Panc1 (cell line): ENCODE data around the gene ERICH4. TPM values are rescaled to one million over a fixed set of nuclear protein-coding genes. Genes with fewer than 3 reads are reported as not detected.

Experiments
- ATAC-seq: fragments of 200-7000 bp; cut with Tn5 transposase; 2 replicates; pipeline ENCODE4 v1.9.1; 2020; ENCODE audit warnings: mild to moderate bottlenecking, moderate library complexity
- BruUV-seq: library from RNA; stranded (reverse); fragments of 400-500 nt; replicated peaks from 2 replicates; lab custom pipeline; 2021; lab: Mats Ljungman, UMichigan
- CTCF ChIA-PET: fragments of 300-600 bp; sonication (Branson Sonifier 250); formaldehyde crosslinking; loops from one replicate; lab custom pipeline; 2022; ENCODE audit warnings: antibody characterized with exemption; lab: Charles Lee
- POLR2A ChIA-PET: fragments of 300-600 bp; sonication (Branson Sonifier 250); formaldehyde crosslinking; loops from one replicate; lab custom pipeline; 2022; ENCODE audit warnings: antibody characterized with exemption; lab: Charles Lee
- DNase-seq: peaks from one replicate; pipeline ENCODE4 v3.0.0-alpha.2; 2010; ENCODE audit warnings: low read depth, low spot score
- H3K27ac ChIP-seq: 2 replicates; pipeline ENCODE4 v1.5.1; 2011; ENCODE audit warnings: mild to moderate bottlenecking, low read length, inconsistent platforms
- H3K27me3 ChIP-seq: fragments of 200-500 bp; sonication (Bioruptor generic); 2 replicates; pipeline ENCODE4 v1.6.0; 2014; ENCODE audit warnings: low read length, inconsistent platforms; ENCODE audit not compliant: control insufficient read depth, insufficient read depth
- H3K36me3 ChIP-seq: fragments of 200-500 bp; sonication (Bioruptor generic); 2 replicates; pipeline ENCODE4 v1.5.1; 2014; ENCODE audit warnings: inconsistent platforms, mild to moderate bottlenecking, low read length, moderate library complexity; ENCODE audit not compliant: control insufficient read depth, insufficient read depth
- H3K4me1 ChIP-seq: 2 replicates; pipeline ENCODE4 v1.5.1; 2011; ENCODE audit warnings: inconsistent platforms, mild to moderate bottlenecking, low read length, moderate library complexity; ENCODE audit not compliant: control insufficient read depth, insufficient read depth
- H3K4me3 ChIP-seq, 2 experiments: 2 replicates each; pipeline ENCODE4 v1.5.1; 2011 to 2012; ENCODE audit warnings: low read depth in 2 of 2, low read length in 2 of 2, mild to moderate bottlenecking in 2 of 2, inconsistent platforms in 1 of 2, moderate library complexity in 1 of 2
- H3K9me3 ChIP-seq: fragments of 200-500 bp; sonication (Bioruptor generic); 2 replicates; pipeline ENCODE4 v1.5.1; 2014; ENCODE audit warnings: low read depth, mild to moderate bottlenecking, inconsistent platforms, low read length, moderate library complexity; ENCODE audit not compliant: control insufficient read depth, insufficient read depth
- CTCF ChIP-seq: fragments of 450-650 bp; IDR thresholded peaks from 2 replicates; pipeline ENCODE4 v1.5.1; 2017; ENCODE audit warnings: mild to moderate bottlenecking
- POLR2AphosphoS5 ChIP-seq: IDR thresholded peaks from 2 replicates; pipeline ENCODE4 v1.6.1; 2012; ENCODE audit warnings: mild to moderate bottlenecking, low read depth, low read length, moderate library complexity
- REST ChIP-seq, 2 experiments: IDR thresholded peaks; 2 replicates each; pipeline ENCODE4 v1.6.1; 2011 to 2012; ENCODE audit warnings: low read depth in 2 of 2, control low read depth in 1 of 2, low read length in 1 of 2, mild to moderate bottlenecking in 1 of 2, moderate library complexity in 1 of 2; ENCODE audit not compliant: insufficient read depth in 1 of 2
- SIN3A ChIP-seq: IDR thresholded peaks from 2 replicates; pipeline ENCODE4 v1.6.1; 2012; ENCODE audit warnings: low read depth, mild to moderate bottlenecking, low read length, moderate library complexity, borderline replicate concordance; ENCODE audit not compliant: insufficient read depth
- TCF7L2 ChIP-seq: IDR thresholded peaks from 2 replicates; pipeline ENCODE4 v1.6.1; 2011; ENCODE audit warnings: mild to moderate bottlenecking, low read depth, low read length, inconsistent platforms
- in situ Hi-C: cut with HindIII; loops from 2 replicates; pipeline ENCODE4 v1.10.0; 2016; ENCODE audit warnings: low sequenced_read_pairs, low pct_unique_long_range_greater_than_20kb
- intact Hi-C: fragments of 100-400 bp; cut with micrococcal nuclease; formaldehyde crosslinking; loops from one replicate; pipeline ENCODE4 v1.10.0; 2022; ENCODE audit not compliant: unreplicated experiment
- total RNA-seq: library from RNA; stranded (reverse); gene quantifications from one replicate; pipeline ENCODE4 v1.2.1, GENCODE V29; 2021; ENCODE audit not compliant: unreplicated experiment

ERICH4 gene
- total RNA-seq, 1 experiment from 2014 or later, result not detected

GRCh38 chr19:41425174-41426115, 17.5 kb upstream of the ERICH4 start:
- intact Hi-C loops, result no loop called here
- BruUV-seq, result no TSS peak
- POLR2A ChIA-PET, result no interaction called here

More at GRCh38 chr19:41425174-41426115, 17.5 kb upstream of the ERICH4 start:
- Histone ChIP-seq H3K4me3 (no peak overlapping the region), H3K36me3 (no peaks in the 10 kb centered on the region), H3K4me1 (no peaks in the 10 kb centered on the region), H3K27me3 (no peaks in the 10 kb centered on the region), H3K27ac (no peak overlapping the region), H3K9me3 (no peaks in the 10 kb centered on the region)
- ATAC-seq (no peak), DNase-seq (no peak)
- in situ Hi-C loops, result no loop called here
- CTCF ChIA-PET, result no interaction called here
- TF ChIP-seq TCF7L2, result no peak
- TF ChIP-seq POLR2AphosphoS5, result no peak
- TF ChIP-seq REST (IDR thresholded peaks at IDR 0.05; ENCODE audit: insufficient read depth in 1 of 2, low read depth in 2 of 2, low read length in 1 of 2), result no peak
- no peak for TF ChIP-seq CTCF
- TF ChIP-seq SIN3A, result no peak
